ENCODE results near the gene TMEM116.
"Not testable (repeated sequence)": the region's sequence is repeated elsewhere in the genome, so short reads cannot be mapped to it uniquely, and the experiment has no call there.

TMEM116 gene

DNA sequence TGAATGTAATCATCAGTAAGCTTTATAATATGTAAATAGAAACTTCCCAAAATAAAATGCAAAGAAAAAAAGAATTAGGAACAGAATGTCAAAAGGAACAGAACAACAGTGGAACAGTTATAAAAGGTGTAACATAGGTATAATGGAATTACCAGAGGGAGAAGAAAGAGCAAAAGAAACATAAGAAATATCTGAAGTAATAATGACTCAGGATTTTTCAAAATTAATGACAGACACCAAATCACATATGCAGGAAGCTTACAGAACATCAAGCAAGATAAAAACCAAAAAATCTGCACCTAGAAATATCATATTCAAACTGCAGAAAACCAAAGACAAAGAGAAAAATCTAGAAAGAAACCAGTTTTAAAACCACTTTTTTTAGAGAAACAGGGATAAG is 36.1 kb downstream of the TMEM116 start:
- H3K4me3 ChIP-seq (ENCODE audit: low read length): no peak overlapping the region
- no peaks in the 10 kb centered on the region for H3K9me3 ChIP-seq (ENCODE audit: control insufficient read depth, insufficient read depth, low read length)
- H3K27me3 ChIP-seq (ENCODE audit: control insufficient read depth, insufficient read depth, low read length): no peaks in the 10 kb centered on the region
- H3K4me1 ChIP-seq (ENCODE audit: control insufficient read depth, insufficient read depth, low read length): no peaks in the 10 kb centered on the region
- no peak overlapping the region for H3K27ac ChIP-seq (ENCODE audit: low read length)
- DNase-seq (ENCODE audit: low read depth, low spot score): no peak
- H3K36me3 ChIP-seq (ENCODE audit: control insufficient read depth, insufficient read depth, low read length): no peaks in the 10 kb centered on the region

DNA sequence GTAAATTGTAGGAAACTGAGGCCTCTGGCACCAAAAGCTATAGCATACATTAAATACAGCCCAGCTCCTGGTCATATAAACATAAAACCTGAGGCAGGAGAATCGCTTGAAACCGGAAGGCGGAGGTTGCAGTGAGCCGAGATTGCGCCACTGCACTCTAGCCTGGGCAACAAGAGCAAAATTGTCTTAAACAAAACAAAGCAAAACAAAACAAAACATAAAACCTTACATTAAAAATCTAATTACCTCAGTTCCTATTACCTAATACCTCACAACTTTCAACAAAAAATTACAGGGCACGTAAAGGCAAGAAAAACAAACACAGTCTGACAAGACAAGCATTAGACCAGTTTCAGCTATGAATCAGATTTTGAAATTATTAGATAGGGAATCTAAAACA is 36.7 kb downstream of the TMEM116 start:
- Histone ChIP-seq H3K9me3 (ENCODE audit: control insufficient read depth, insufficient read depth, low read length) (no peaks in the 10 kb centered on the region), H3K4me1 (ENCODE audit: control insufficient read depth, insufficient read depth, low read length) (no peaks in the 10 kb centered on the region), H3K4me3 (ENCODE audit: low read length) (no peak overlapping the region), H3K27ac (ENCODE audit: low read length) (no peak overlapping the region), H3K36me3 (ENCODE audit: control insufficient read depth, insufficient read depth, low read length) (no peaks in the 10 kb centered on the region), H3K27me3 (ENCODE audit: control insufficient read depth, insufficient read depth, low read length) (no peaks in the 10 kb centered on the region)
- DNase-seq (ENCODE audit: low read depth, low spot score): no peak
- 100% methylated on average over 1 of the region's 6 CpGs for WGBS (ENCODE audit: insufficient coverage, insufficient read length)

DNA sequence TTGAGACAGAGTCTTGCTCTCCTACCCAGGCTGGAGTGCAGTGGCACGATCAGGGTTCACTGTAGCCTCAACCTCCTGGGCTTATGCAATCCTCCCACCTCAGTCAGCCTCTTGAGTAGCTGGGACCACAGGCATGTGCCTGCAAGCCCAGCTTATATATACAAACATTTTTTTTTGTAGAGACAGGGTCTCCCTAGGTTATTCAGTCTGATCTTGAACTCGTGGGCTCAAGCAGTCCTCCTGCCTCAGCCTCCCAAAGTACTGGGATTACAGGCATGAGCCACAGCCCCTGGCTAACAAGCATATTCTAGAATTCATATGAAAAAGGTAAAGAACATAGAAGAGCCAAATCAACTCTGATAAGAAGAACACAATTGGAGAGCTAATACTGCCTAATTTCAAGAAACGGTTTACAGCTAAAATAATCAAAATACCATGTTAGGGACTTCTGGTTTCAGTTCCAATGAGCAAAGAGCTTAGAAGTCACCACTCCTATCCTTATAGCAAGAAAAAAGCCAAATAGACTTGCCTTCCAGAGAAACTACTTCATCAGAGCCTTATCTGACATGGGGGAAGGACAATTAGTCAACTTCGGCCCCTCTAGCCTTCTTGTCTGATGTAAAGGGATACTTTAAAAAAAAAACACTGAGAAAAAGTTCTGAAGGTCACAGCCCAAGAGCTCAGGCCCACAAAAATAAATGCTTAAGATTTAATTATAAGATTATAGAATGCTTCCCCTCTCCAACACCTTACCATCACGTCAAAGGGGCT is 37.6 kb downstream of the TMEM116 start:
- Histone ChIP-seq H3K9me3 (ENCODE audit: control insufficient read depth, insufficient read depth, low read length) (no peaks in the 10 kb centered on the region), H3K27ac (ENCODE audit: low read length) (no peak overlapping the region), H3K4me3 (ENCODE audit: low read length) (no peak overlapping the region), H3K36me3 (ENCODE audit: control insufficient read depth, insufficient read depth, low read length) (no peaks in the 10 kb centered on the region), H3K4me1 (ENCODE audit: control insufficient read depth, insufficient read depth, low read length) (no peaks in the 10 kb centered on the region), H3K27me3 (ENCODE audit: control insufficient read depth, insufficient read depth, low read length) (no peaks in the 10 kb centered on the region)
- no peak for DNase-seq (ENCODE audit: low read depth, low spot score)
- no CpG with 5 or more reads among the region's 5 CpGs for WGBS (ENCODE audit: insufficient coverage, insufficient read length)

DNA sequence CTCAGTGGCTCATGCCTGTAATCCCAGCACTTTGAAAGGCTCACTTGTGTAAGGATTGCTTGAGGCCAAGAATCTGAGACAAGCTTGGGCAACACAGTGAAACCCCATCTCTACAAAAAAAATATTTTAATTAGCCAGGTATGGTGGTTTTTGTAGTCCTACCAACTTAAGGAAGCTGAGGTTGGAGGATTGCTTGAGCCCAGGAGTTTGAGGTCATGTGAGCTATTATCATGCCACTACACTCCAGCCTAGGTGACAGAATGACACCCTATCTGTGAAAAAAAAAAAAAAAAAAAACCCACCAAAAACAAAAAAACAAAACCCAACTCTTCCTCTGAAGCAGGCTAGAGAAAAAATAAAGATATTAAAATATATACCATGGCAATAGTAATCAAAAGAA is 41.2 kb downstream of the TMEM116 start:
- H3K27ac ChIP-seq (ENCODE audit: low read length): no peak overlapping the region
- no peak overlapping the region for H3K4me3 ChIP-seq (ENCODE audit: low read length)
- DNase-seq (ENCODE audit: low read depth, low spot score): no peak
- no peaks in the 10 kb centered on the region for H3K27me3 ChIP-seq (ENCODE audit: control insufficient read depth, insufficient read depth, low read length)
- no peaks in the 10 kb centered on the region for H3K4me1 ChIP-seq (ENCODE audit: control insufficient read depth, insufficient read depth, low read length)
- no peaks in the 10 kb centered on the region for H3K36me3 ChIP-seq (ENCODE audit: control insufficient read depth, insufficient read depth, low read length)
- no peaks in the 10 kb centered on the region for H3K9me3 ChIP-seq (ENCODE audit: control insufficient read depth, insufficient read depth, low read length)

DNA sequence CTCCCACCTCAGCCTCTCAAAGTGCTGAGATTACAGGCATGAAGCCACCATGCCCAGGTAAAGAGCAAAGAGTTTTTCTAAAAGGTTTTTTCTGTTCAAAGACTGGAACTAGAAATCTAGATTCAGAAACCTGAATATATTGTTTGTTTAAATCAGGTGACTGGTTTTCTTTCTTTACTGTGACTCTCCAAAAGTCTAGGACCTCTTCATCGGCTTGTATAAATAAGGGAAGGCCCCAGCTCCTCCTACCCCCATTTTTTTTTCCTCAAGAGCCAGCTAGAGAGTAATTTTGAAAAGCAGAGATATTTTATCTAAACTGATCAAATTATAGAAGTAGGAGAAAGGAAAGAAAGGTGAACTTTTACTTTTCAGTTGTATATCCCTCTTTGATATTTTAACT is 48.0 kb downstream of the TMEM116 start:
- H3K27ac ChIP-seq (ENCODE audit: low read length): no peak overlapping the region
- no peak overlapping the region for H3K4me3 ChIP-seq (ENCODE audit: low read length)
- WGBS (ENCODE audit: insufficient coverage, insufficient read length): no CpG with 5 or more reads among the region's 1 CpG
- DNase-seq (ENCODE audit: low read depth, low spot score): no peak
- H3K36me3 ChIP-seq (ENCODE audit: control insufficient read depth, insufficient read depth, low read length): no peaks in the 10 kb centered on the region
- H3K9me3 ChIP-seq (ENCODE audit: control insufficient read depth, insufficient read depth, low read length): no peaks in the 10 kb centered on the region
- H3K27me3 ChIP-seq (ENCODE audit: control insufficient read depth, insufficient read depth, low read length): no peaks in the 10 kb centered on the region
- no peaks in the 10 kb centered on the region for H3K4me1 ChIP-seq (ENCODE audit: control insufficient read depth, insufficient read depth, low read length)

- H3K27me3 ChIP-seq (ENCODE audit: control insufficient read depth, insufficient read depth, low read length); H3K36me3 ChIP-seq (ENCODE audit: control insufficient read depth, insufficient read depth, low read length); H3K4me1 ChIP-seq (ENCODE audit: control insufficient read depth, insufficient read depth, low read length); DNase-seq (ENCODE audit: low read depth, low spot score); H3K4me3 ChIP-seq (ENCODE audit: low read length); H3K9me3 ChIP-seq (ENCODE audit: control insufficient read depth, insufficient read depth, low read length); H3K27ac ChIP-seq (ENCODE audit: low read length): not testable (repeated sequence)
- no CpG with 5 or more reads among the region's 2 CpGs for WGBS (ENCODE audit: insufficient coverage, insufficient read length)
Observed at GRCh38 chr12:111959518-111959917, 53.4 kb downstream of the TMEM116 start.

GRCh38 chr12:111957224-111957623 is 55.7 kb downstream of the TMEM116 start:
- H3K27me3 ChIP-seq (ENCODE audit: control insufficient read depth, insufficient read depth, low read length); H3K9me3 ChIP-seq (ENCODE audit: control insufficient read depth, insufficient read depth, low read length); H3K36me3 ChIP-seq (ENCODE audit: control insufficient read depth, insufficient read depth, low read length); H3K27ac ChIP-seq (ENCODE audit: low read length); DNase-seq (ENCODE audit: low read depth, low spot score); H3K4me3 ChIP-seq (ENCODE audit: low read length); H3K4me1 ChIP-seq (ENCODE audit: control insufficient read depth, insufficient read depth, low read length): not testable (repeated sequence)
- WGBS (ENCODE audit: insufficient coverage, insufficient read length): no CpG with 5 or more reads among the region's 31 CpGs

DNA sequence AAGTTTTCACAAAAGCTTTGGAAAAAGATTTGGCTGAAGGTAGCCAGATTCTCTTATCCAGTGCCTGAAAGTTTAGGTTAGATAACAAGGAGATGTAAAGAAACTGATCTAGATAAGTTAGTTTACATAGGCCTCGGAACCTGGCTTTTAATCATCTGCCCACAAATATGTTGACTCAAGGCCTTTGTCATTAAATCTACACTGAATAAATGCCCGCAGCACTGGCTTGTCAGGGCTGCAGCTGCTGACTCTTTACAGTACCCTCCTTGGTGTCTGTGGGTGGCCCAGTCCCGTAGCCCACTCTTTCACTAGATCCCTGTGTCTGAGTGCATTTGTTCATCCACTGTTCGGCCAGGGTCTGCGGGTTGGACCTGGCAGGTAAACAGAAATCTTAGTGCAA is 58.0 kb downstream of the TMEM116 start:
- Histone ChIP-seq H3K36me3 (ENCODE audit: control insufficient read depth, insufficient read depth, low read length) (no peaks in the 10 kb centered on the region), H3K4me3 (ENCODE audit: low read length) (no peak overlapping the region), H3K27ac (ENCODE audit: low read length) (no peak overlapping the region), H3K27me3 (ENCODE audit: control insufficient read depth, insufficient read depth, low read length) (no peaks in the 10 kb centered on the region), H3K9me3 (ENCODE audit: control insufficient read depth, insufficient read depth, low read length) (no peaks in the 10 kb centered on the region), H3K4me1 (ENCODE audit: control insufficient read depth, insufficient read depth, low read length) (no peaks in the 10 kb centered on the region)
- no CpG with 5 or more reads among the region's 5 CpGs for WGBS (ENCODE audit: insufficient coverage, insufficient read length)
- DNase-seq (ENCODE audit: low read depth, low spot score): no peak

DNA sequence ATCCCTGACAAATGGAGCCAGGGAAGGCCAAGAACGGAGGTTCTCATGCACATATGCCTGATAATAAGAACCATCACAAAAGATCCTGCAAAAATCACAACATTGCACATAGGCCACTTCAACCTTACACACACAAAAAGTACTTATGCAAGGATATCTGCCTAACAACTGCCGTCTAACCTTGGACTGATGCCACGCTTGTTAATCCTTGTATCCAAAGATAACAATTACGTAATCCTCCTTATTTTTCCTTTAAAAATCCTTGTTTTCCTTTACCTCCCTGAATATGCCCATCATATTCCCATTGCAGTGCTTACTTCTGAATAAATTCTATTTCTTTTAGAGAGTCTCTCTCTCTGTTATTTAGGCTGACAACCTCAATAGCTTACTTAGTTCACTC is 59.5 kb downstream of the TMEM116 start:
- H3K27me3 ChIP-seq (ENCODE audit: control insufficient read depth, insufficient read depth, low read length): no peaks in the 10 kb centered on the region
- H3K36me3 ChIP-seq (ENCODE audit: control insufficient read depth, insufficient read depth, low read length): no peaks in the 10 kb centered on the region
- no peak for DNase-seq (ENCODE audit: low read depth, low spot score)
- WGBS (ENCODE audit: insufficient coverage, insufficient read length): 100% methylated on average over 1 of the region's 4 CpGs
- H3K4me1 ChIP-seq (ENCODE audit: control insufficient read depth, insufficient read depth, low read length): no peaks in the 10 kb centered on the region
- H3K9me3 ChIP-seq (ENCODE audit: control insufficient read depth, insufficient read depth, low read length): no peaks in the 10 kb centered on the region
- no peak overlapping the region for H3K4me3 ChIP-seq (ENCODE audit: low read length)
- H3K27ac ChIP-seq (ENCODE audit: low read length): no peak overlapping the region

DNA sequence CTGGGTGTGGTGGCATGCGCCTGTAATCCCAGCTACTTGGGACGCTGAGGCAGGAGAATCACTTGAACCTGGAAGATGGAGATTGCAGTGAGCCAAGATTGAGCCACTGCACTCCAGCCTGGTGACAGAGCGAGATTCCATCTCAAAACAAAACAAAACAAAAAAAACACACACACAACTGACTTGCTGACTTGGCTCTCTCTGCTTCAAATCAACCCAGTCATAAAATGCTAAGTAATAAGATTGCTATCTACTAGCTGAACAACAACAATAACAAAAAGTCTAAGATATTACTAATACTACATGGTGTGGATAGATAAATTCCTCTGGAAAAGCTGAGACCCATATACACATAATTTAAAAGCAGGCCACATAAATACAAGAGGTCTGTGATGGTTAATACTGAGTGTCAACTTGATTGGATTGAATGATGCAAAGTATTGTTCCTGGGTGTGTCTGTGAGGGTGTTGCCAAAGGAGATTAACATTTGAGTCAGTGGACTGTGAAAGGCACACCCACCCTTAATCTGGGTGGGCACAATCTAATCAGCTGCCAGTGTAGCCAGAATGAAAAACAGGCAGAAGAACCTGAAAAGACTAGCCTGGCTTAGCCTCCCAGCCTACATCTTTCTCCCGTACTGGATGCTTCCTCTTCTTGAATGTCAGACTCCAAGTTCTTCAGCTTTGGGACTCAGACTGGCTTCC is 60.7 kb downstream of the TMEM116 start:
- not testable (repeated sequence) for H3K4me3 ChIP-seq (ENCODE audit: low read length); H3K27ac ChIP-seq (ENCODE audit: low read length); H3K9me3 ChIP-seq (ENCODE audit: control insufficient read depth, insufficient read depth, low read length); H3K36me3 ChIP-seq (ENCODE audit: control insufficient read depth, insufficient read depth, low read length); DNase-seq (ENCODE audit: low read depth, low spot score); H3K27me3 ChIP-seq (ENCODE audit: control insufficient read depth, insufficient read depth, low read length); H3K4me1 ChIP-seq (ENCODE audit: control insufficient read depth, insufficient read depth, low read length)
- WGBS (ENCODE audit: insufficient coverage, insufficient read length): no CpG with 5 or more reads among the region's 4 CpGs

Data from iPS DF 6.9 (cell line).